ENCODE measurements around the gene CIAO2A. TPM values are rescaled to one million over a fixed set of nuclear protein-coding genes. Genes with fewer than 3 reads are reported as not detected.
A peak's percentile ranks its signal among the peaks of the same experiment; 100 is the strongest.

Gene CIAO2A, protein sequence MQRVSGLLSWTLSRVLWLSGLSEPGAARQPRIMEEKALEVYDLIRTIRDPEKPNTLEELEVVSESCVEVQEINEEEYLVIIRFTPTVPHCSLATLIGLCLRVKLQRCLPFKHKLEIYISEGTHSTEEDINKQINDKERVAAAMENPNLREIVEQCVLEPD
- total RNA-seq (100 to 1,000 TPM; 124 to 147 TPM), polyA plus RNA-seq (100 to 1,000 TPM; 171 to 404 TPM)

DNA sequence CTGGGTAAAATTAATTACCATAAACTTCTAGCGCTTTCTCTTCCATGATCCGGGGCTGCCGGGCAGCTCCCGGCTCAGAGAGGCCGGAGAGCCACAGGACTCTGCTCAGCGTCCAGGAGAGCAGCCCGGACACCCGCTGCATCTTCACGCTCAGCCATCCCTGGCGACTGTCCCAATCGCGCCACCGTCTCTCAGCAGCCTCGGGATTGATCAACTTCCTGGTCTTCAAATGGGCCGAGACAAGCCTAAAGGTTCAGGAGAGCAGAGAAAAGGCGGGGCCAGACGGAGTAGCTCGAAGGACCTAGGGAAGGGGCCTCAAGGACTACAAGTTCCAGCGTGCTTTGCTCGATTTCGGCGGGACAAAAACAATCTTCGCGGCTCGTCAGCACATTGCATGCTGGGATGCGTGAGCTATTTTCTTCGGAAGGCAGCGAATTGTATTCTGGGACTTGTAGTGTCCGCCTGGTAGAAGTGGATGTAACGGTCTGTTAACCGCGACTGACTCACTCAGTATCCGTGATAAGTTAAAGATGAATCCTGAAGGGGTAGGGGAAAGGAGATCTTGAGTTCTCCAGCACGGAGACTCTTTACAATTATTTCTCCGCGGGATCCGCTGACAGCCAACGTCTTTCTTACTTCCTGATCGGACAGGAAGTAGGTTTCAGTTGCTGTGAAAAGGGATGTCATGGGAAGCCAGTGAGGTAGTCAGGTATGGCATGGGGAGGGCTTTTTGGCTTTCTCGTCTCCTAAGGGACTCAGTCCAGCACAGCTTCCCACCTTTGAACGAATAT lies at the start of gene CIAO2A:
TSS of gene CIAO2A (minus strand) at position 212 of the 791 bp plus-strand sequence. CDS start at position 142, 70 bp downstream.
- H3K9me3 ChIP-seq (ENCODE audit: control insufficient read depth in 4 of 4, low read length in 3 of 4) = no peaks in the 10 kb centered on the region
- H3K4me1 ChIP-seq (ENCODE audit: control insufficient read depth in 4 of 4, insufficient read depth in 4 of 4, low read length in 3 of 4) = peaks cover 9 to 59% (median 52%) of the 10 kb centered on the region in 4 donors

More for the DNA sequence above, at the start of gene CIAO2A:
- DNase-seq (ENCODE audit: low spot score) = peak; percentile 94
- Histone ChIP-seq H3K27ac (ENCODE audit: low read depth in 1 of 2, low read length in 2 of 2) (peak within 1 kb of the TSS; percentile 79 to 93), H3K9ac (ENCODE audit: low read depth in 1 of 2, low read length in 2 of 2) (peak within 1 kb of the TSS; percentile 86 to 95), H3K27me3 (ENCODE audit: control insufficient read depth in 4 of 4, insufficient read depth in 4 of 4, low read length in 3 of 4) (no peaks in the 10 kb centered on the region), H3K4me3 (ENCODE audit: low read depth in 1 of 3, low read length in 3 of 3) (peak within 1 kb of the TSS; percentile 79 to 92 (median 81)), H3K36me3 (ENCODE audit: control insufficient read depth in 4 of 4, insufficient read depth in 3 of 4, low read depth in 1 of 4, low read length in 3 of 4) (peaks cover 0 to under 1% (median 0%) of the 10 kb centered on the region in 4 donors)
- WGBS = under 1% methylated on average over 41 of the region's 41 CpGs
- TF ChIP-seq, protein P1, sequence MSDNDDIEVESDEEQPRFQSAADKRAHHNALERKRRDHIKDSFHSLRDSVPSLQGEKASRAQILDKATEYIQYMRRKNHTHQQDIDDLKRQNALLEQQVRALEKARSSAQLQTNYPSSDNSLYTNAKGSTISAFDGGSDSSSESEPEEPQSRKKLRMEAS (IDR thresholded peaks at IDR 0.05) = peak; percentile 61
- TF ChIP-seq CTCF (IDR thresholded peaks at IDR 0.05; ENCODE audit: low read depth, low read length, missing input control) = no peak
- TF ChIP-seq RAD21 (IDR thresholded peaks at IDR 0.05) = no peak
- TF ChIP-seq SP1 (IDR thresholded peaks at IDR 0.05) = peak; percentile 77
- peak; percentile 6 for TF ChIP-seq HNF4G (IDR thresholded peaks at IDR 0.05)
- peak; percentile 48 to 57 for TF ChIP-seq HNF4A (conservative IDR thresholded peaks at IDR 0.05)
- peak; percentile 49 to 54 for TF ChIP-seq JUND (IDR thresholded peaks at IDR 0.05)
- TF ChIP-seq ATF3 (IDR thresholded peaks at IDR 0.05) = peak; percentile 8
- peak in 1 of 2 donors; percentile 32 for TF ChIP-seq EGR1 (IDR thresholded peaks at IDR 0.05; ENCODE audit: low read depth in 2 of 2)
- peak; percentile 54 for TF ChIP-seq NR2F2 (IDR thresholded peaks at IDR 0.05)
- TF ChIP-seq FOXA1 (IDR thresholded peaks at IDR 0.05) = no peak
- peak; percentile 87 to 92 for TF ChIP-seq GABPA (IDR thresholded peaks at IDR 0.05 in 1 of 2, conservative IDR thresholded peaks at IDR 0.05 in 1 of 2)
- TF ChIP-seq, protein P2, sequence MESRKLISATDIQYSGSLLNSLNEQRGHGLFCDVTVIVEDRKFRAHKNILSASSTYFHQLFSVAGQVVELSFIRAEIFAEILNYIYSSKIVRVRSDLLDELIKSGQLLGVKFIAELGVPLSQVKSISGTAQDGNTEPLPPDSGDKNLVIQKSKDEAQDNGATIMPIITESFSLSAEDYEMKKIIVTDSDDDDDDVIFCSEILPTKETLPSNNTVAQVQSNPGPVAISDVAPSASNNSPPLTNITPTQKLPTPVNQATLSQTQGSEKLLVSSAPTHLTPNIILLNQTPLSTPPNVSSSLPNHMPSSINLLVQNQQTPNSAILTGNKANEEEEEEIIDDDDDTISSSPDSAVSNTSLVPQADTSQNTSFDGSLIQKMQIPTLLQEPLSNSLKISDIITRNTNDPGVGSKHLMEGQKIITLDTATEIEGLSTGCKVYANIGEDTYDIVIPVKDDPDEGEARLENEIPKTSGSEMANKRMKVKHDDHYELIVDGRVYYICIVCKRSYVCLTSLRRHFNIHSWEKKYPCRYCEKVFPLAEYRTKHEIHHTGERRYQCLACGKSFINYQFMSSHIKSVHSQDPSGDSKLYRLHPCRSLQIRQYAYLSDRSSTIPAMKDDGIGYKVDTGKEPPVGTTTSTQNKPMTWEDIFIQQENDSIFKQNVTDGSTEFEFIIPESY (IDR thresholded peaks at IDR 0.05) = peak; percentile 94
- peak; percentile 59 to 69 for TF ChIP-seq RXRA (IDR thresholded peaks at IDR 0.05)
- TF ChIP-seq FOXA2 (IDR thresholded peaks at IDR 0.05) = peak; percentile 25
- TF ChIP-seq, protein P3, sequence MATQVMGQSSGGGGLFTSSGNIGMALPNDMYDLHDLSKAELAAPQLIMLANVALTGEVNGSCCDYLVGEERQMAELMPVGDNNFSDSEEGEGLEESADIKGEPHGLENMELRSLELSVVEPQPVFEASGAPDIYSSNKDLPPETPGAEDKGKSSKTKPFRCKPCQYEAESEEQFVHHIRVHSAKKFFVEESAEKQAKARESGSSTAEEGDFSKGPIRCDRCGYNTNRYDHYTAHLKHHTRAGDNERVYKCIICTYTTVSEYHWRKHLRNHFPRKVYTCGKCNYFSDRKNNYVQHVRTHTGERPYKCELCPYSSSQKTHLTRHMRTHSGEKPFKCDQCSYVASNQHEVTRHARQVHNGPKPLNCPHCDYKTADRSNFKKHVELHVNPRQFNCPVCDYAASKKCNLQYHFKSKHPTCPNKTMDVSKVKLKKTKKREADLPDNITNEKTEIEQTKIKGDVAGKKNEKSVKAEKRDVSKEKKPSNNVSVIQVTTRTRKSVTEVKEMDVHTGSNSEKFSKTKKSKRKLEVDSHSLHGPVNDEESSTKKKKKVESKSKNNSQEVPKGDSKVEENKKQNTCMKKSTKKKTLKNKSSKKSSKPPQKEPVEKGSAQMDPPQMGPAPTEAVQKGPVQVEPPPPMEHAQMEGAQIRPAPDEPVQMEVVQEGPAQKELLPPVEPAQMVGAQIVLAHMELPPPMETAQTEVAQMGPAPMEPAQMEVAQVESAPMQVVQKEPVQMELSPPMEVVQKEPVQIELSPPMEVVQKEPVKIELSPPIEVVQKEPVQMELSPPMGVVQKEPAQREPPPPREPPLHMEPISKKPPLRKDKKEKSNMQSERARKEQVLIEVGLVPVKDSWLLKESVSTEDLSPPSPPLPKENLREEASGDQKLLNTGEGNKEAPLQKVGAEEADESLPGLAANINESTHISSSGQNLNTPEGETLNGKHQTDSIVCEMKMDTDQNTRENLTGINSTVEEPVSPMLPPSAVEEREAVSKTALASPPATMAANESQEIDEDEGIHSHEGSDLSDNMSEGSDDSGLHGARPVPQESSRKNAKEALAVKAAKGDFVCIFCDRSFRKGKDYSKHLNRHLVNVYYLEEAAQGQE (IDR thresholded peaks at IDR 0.05) = peak; percentile 76
- TF ChIP-seq YY1 (IDR thresholded peaks at IDR 0.05) = peak; percentile 84
- peak; percentile 92 for TF ChIP-seq TAF1 (conservative IDR thresholded peaks at IDR 0.05)

Data from liver (tissue), 9 donors.